ENCODE data around the gene SLAMF8.

Gene SLAMF8

DNA sequence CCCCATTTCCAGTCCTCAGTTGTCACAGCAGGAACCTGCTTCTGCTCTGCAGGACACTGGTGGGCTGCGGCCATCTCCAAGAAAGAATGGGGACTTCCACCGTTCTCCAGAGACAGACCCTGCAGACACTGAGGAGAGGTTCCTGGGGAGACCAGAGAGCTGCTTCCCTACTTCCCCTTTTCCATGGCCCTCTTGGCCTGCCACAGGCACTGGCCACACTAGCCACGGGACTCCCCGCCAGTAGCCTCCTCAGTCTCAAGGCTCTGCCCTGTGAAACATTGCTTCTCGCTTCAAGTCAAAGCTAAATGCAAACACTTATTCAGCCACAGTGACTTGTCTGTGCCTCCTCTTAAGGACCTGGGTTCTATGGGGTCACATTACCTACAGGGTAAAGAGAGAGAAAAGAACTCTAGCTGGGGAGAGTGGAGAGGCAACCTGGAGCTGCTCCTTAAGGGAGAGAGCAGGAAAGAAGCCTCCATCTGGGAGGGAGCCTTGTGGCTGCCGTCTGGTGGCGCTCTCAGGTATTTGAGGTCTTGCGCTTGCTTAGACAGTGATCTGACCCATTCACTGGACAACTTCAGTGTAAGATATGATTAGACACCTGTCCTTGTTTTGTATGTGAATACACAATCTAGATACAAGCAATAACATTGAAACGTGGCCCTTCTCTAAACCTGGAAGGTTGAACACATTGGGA, 5.4 kb upstream of the SLAMF8 start:
- DNase-seq, result peak; percentile 32 to 75

GRCh38 chr1:159823406-159823805, 3.3 kb upstream of the SLAMF8 start:
- no peak for DNase-seq

- DNase-seq, result no peak
Measured at GRCh38 chr1:159825564-159825963, 1.1 kb upstream of the SLAMF8 start.

GRCh38 chr1:159827102-159827490, 423 bp downstream of the SLAMF8 start:
- DNase-seq, result no peak

- no peak for DNase-seq
Measured at GRCh38 chr1:159827549-159827948, 876 bp downstream of the SLAMF8 start.

DNA sequence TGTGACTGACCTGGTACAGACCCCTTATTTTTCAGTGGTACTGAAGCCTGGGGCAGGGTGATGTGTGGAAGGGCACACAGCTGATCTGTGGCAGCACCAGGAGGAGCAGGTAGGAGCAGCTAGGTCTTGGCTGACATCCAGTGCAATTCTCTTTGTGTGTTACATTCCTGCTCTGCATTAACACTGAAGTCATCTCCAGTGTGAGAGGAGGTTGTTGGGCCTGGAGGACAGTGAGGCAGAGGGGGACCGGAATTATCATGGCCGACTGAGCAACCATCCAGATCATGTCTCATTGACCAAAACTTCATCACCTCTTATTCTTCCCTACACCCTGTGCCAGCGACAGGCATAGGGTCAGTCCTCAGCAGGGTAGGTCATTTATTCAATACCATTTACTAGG, 1.5 kb downstream of the SLAMF8 start:
- no peak for DNase-seq

DNA sequence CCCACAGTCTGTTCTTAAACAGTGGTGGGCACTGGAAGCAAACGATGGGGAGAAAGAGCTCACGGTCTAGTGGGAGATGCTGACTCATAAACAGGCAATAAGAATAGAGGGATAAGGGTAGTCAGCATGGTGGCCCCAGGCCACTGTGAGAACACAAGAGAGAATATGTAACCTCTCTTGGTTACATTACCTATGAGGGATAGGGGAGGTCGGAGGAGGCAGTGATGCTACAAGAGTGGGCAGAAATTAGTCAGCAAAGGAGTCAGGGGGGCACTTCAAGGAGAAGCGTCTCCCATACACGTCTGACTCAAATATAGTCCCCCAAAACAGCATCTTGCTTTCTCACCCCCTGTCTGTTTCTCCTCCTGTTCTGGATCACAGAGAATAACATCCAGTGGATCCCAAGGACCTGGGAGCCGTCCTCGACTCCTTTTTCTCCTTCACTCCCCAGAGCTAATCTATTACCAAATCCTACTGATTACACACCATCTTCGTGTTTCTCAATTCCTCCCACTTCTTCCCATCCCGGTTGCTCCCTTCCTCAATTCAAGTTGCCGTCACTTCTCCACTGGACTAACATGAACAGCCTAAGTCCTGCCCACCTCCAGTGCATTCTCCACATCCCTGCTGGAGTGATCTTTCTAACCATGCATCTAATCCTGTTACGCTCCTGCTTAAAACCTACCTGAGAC, 2.1 kb downstream of the SLAMF8 start:
- DNase-seq, result no peak

- no peak for DNase-seq
Measured at GRCh38 chr1:159829273-159829634, 2.6 kb downstream of the SLAMF8 start.

- DNase-seq, result no peak
Measured at GRCh38 chr1:159829822-159830465, 3.3 kb downstream of the SLAMF8 start.

DNA sequence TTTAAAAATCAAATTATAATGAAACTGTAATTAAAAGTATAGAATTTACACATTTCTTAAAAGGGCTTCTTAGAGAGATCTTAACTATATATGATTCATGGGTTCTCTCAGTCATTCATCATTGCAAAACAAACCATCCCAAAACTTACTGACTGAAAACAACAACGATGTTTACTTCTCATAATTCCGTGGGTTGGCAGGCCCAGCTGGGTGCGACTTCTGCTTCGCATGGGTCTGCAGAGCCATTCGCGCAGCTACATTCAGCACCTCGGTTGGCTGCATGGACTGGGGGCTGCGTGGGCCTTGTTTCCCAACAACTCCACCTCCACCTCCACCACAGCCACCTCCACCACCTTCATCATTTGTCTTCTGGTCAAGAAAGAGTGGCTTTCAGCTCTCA, 4.0 kb downstream of the SLAMF8 start:
- DNase-seq, result no peak

DNA sequence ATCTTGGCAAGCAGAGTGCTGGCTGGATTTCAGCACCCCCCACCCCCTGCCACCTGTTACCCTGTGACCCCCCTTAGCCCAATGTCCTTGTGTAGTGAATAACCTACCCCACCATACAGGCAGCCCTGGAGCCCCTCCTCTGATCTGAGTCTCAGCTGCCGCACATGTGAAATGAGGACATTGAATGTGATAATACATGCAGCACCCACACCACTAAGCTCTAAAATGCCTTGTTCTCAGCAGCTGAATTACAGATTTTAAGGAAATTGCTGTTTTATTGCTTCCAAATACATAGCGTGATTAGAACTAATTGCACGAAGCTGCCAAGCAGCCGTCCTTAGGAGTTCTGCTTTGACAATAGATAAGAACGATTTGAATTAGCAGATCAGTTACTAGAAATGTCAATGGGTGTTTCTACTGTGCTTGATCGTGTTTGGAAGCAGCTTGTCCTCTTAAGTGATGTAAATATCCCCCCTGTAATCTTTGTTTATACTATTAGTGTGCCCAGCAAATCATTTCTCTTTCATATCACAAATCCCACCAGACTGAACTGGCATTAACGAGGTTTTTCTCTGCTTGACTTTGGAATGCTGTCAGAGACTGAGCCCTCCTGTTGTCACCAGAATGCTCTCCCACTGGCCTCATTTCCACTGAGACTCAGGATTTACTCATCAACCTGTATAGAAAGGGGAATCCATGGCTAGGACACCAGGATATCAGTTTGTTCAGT, 4.9 kb downstream of the SLAMF8 start:
- no peak for DNase-seq

DNA sequence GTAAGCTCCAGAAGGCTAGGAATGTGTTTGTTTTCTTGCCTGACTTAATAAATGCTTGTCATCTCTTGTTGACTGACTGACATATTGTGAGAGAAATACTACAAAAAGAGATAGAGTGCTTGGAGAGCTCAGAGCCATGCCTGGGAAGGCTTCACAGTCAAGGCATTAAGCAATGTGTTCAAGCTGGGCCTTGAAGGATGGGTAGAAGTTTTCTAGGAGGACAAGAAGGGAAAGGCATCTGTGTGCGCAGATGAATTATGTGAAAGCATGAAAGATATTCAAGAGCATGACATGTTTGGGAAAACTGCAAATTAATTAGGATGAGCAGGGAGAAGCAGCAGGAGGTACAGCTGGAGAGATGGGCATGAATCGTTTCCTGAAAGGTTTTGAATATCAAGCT, 5.6 kb downstream of the SLAMF8 start:
- DNase-seq, result no peak

DNA sequence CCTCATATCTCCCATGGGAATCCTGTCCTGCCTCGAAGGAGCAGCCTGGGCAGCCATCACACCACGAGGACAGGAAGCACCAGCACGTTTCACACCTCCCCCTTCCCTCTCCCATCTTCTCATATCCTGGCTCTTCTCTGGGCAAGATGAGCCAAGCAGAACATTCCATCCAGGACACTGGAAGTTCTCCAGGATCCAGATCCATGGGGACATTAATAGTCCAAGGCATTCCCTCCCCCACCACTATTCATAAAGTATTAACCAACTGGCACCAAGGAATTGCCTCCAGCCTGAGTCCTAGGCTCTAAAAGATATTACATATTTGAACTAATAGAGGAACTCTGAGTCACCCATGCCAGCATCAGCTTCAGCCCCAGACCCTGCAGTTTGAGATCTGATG, 8.7 kb downstream of the SLAMF8 start:
- no peak for DNase-seq

- DNase-seq, result no peak
Measured at GRCh38 chr1:159835862-159836525, 9.3 kb downstream of the SLAMF8 start.

GRCh38 chr1:159838715-159839114, 12.0 kb downstream of the SLAMF8 start:
- DNase-seq, result no peak

DNA sequence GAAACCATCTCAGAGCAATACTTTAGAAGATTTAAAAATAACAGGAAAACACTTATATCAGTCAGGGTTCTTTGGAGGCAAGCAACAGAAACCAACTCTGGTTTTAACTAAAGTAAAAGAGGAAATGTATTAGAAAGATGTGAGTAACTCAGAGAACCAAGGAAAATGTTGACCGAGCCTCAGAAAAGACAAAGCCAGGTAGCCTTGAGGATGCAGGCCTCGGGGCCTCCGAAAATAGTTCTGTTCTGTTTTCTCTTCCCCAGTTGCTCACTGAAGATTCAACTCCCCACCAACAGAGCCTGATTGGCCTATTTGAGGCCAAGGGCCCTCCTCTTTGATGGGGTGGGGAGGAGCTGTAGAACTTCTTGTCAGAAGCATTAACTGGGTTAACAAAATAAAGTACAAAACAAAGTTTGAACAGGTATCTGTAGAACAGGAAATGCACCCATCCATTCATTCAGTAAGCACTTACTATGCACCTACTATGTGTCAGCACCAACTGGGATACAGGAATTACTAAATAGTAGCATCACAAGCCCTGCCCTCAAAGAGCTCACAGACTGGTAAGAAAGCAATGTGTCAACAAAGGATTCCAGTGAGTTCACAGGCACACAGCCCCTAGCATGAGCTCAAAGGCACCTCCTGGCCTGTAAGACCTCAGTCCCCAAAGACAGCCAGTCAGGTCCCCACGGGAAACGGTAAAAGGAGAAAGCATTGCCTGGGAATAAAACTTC, 12.6 kb downstream of the SLAMF8 start:
- DNase-seq, result no peak

- no peak for DNase-seq
Measured at GRCh38 chr1:159841749-159842148, 15.1 kb downstream of the SLAMF8 start.

DNA sequence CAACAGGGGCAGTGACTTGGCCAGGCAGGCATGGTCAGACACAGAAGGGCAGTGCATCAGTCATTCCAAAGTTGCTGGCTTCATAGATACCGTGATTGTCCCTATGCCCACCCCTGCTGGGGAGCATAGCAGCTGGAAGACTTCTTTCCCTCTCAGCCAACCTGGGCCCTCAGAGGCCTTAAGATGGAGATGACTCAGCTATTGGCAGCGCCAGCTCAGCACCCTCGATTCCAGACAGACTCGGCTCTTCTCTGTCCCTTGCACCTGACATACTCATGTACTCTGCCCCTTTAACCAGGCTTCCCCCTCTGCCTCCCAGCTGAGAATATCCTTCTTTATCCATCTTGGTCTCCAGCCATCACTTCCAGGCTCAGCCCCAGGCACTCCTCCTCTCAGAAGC, 16.8 kb downstream of the SLAMF8 start:
- no peak for DNase-seq

DNA sequence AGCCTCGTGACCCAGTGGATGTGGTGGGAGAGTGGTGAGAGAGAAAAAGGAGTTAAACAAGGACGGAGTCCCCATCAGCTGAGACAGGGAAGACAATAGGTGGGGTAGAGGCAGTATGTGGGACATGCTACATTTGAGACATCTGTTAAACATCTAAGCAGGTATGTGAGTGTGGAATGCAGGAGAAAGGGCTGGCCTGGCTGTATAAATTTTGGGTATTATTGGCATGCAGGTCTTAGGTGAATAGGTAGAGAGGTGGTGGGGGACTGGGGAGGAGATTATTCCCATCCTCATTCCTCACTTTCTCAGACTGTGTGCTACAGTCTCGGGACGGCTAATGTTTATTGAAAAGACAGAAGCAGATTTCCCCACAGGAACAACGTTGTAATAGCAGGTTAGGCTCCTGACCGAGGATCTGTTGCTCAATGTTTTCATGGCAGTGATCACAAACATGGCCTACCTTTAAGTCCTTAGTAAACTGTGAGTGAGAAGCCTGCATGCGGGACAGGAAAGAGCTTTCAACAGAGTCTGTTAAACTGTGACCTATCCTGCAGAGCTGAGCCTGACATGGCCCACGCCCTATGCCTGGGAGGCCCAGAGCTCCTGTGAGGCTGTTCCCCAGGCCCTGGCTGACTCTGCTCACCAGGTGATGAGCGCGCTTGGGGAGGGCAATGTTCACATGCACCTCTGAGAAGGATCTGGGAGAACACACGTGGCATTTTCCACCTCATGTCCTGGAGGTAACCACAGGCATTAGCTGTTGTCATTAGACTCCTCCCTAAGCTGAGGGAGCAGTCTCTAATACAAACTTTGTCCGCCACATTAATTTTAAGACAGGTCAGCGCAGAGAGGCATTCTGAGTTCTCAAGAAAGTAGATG, 19.3 kb downstream of the SLAMF8 start:
- DNase-seq, result no peak

- DNase-seq, result no peak
Measured at GRCh38 chr1:159847231-159847630, 20.6 kb downstream of the SLAMF8 start.

GRCh38 chr1:159848326-159848725, 21.7 kb downstream of the SLAMF8 start:
- DNase-seq, result no peak
